Measurements from ENCODE around the gene HARBI1.
A peak's percentile ranks its signal among the peaks of the same experiment; 100 is the strongest.

HARBI1 gene

GRCh38 chr11:46617134-46617971 lies at the start of gene HARBI1, which contains the start of gene ATG13:
HARBI1 (minus strand) TSS chr11:46617227; CDS start chr11:46616237, 990 bp downstream.
ATG13 (plus strand) TSS chr11:46617553; CDS start chr11:46644292, 26,739 bp downstream.
- peak; percentile 79 for DNase-seq

- no peak for DNase-seq
These were observed 49.5 kb upstream of the HARBI1 start for GRCh38 chr11:46666516-46666915.

- no peak for DNase-seq
These were observed 48.3 kb upstream of the HARBI1 start for GRCh38 chr11:46665356-46665755.

- no peak for DNase-seq
These were observed 47.6 kb upstream of the HARBI1 start for GRCh38 chr11:46664612-46665011.

GRCh38 chr11:46663277-46663940 lies 46.4 kb upstream of the HARBI1 start:
- DNase-seq: no peak

GRCh38 chr11:46662366-46662765 lies 45.3 kb upstream of the HARBI1 start:
- no peak for DNase-seq

GRCh38 chr11:46661836-46662235 lies 44.8 kb upstream of the HARBI1 start:
- DNase-seq: no peak

- DNase-seq: no peak
These were observed 42.9 kb upstream of the HARBI1 start for GRCh38 chr11:46659908-46660307.

- no peak for DNase-seq
These were observed 41.2 kb upstream of the HARBI1 start for GRCh38 chr11:46658259-46658658.

GRCh38 chr11:46657186-46657585 lies 40.2 kb upstream of the HARBI1 start:
- DNase-seq: no peak

- DNase-seq: no peak
These were observed 38.6 kb upstream of the HARBI1 start for GRCh38 chr11:46655631-46656030.

GRCh38 chr11:46649180-46649738 lies 32.2 kb upstream of the HARBI1 start:
- DNase-seq: no peak

- DNase-seq: no peak
These were observed 27.0 kb upstream of the HARBI1 start for GRCh38 chr11:46643986-46644385.

GRCh38 chr11:46643531-46643930 lies 26.5 kb upstream of the HARBI1 start:
- no peak for DNase-seq

- no peak for DNase-seq
These were observed 25.8 kb upstream of the HARBI1 start for GRCh38 chr11:46642627-46643335.

- no peak for DNase-seq
These were observed 24.6 kb upstream of the HARBI1 start for GRCh38 chr11:46641639-46642038.

GRCh38 chr11:46640036-46640788 lies 23.2 kb upstream of the HARBI1 start:
- DNase-seq: no peak

- DNase-seq: no peak
These were observed 22.3 kb upstream of the HARBI1 start for GRCh38 chr11:46639197-46639839.

- DNase-seq: no peak
These were observed 20.5 kb upstream of the HARBI1 start for GRCh38 chr11:46637546-46637945.

- no peak for DNase-seq
These were observed 18.6 kb upstream of the HARBI1 start for GRCh38 chr11:46635557-46636139.
